DOHH2 (cell line): ENCODE results near the gene TMEM248.

ENCODE experiments used
- EZH2phosphoT487 ChIP-seq: fragments of 200-600 bp; sonication (generic); IDR thresholded peaks from 2 replicates; pipeline ENCODE4 v1.6.1; 2017; ENCODE audit warnings: borderline replicate concordance, mild to moderate bottlenecking, antibody characterized with exemption, low read length, moderate library complexity, mixed read lengths
- TF ChIP-seq, protein P1 (sequence below): fragments of 200-600 bp; sonication (generic); IDR thresholded peaks from one replicate; pipeline ENCODE4 v1.5.1; 2014; ENCODE audit warnings: antibody characterized with exemption, mild to moderate bottlenecking, low read depth, low read length; ENCODE audit not compliant: poor library complexity, severe bottlenecking

DNA sequence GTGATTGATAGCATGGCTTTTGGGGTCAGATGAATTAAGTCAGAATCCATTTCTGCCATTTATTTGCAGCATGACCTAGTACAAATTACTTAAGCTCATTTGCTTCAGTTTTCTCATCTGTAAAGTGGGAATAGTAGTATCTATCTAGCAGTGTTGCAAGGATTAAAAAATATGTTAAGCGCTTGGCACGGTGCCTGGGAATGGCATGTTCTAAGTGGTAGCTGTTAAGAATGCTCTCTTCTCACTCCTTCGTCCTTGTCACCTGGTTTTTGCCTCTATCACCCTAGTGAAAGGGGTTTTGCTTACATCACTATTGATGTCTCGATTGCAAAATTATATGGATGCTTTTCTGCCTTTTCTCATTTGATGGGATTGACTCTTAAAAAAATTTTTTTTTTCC is 7.4 kb downstream of the TMEM248 start:
- TF ChIP-seq, protein P1, sequence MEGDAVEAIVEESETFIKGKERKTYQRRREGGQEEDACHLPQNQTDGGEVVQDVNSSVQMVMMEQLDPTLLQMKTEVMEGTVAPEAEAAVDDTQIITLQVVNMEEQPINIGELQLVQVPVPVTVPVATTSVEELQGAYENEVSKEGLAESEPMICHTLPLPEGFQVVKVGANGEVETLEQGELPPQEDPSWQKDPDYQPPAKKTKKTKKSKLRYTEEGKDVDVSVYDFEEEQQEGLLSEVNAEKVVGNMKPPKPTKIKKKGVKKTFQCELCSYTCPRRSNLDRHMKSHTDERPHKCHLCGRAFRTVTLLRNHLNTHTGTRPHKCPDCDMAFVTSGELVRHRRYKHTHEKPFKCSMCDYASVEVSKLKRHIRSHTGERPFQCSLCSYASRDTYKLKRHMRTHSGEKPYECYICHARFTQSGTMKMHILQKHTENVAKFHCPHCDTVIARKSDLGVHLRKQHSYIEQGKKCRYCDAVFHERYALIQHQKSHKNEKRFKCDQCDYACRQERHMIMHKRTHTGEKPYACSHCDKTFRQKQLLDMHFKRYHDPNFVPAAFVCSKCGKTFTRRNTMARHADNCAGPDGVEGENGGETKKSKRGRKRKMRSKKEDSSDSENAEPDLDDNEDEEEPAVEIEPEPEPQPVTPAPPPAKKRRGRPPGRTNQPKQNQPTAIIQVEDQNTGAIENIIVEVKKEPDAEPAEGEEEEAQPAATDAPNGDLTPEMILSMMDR: no peak
- TF ChIP-seq EZH2phosphoT487: no peak
